Stimulated activated CD8-positive, alpha-beta memory T cell treated with anti-CD3 and anti-CD28 coated beads, Interleukin-7, amount 100 ng/mL, for 1 hour (primary cell): ENCODE results near the gene CCT7.
"Not testable (repeated sequence)": the region's sequence is repeated elsewhere in the genome, so short reads cannot be mapped to it uniquely, and the experiment has no call there.

ENCODE experiments used
- DNase-seq, 2 donors: peaks; one replicate each; pipeline ENCODE4 v3.0.0-alpha.2; 2020; ENCODE audit warnings: low read depth in 2 of 2

CCT7 gene

DNA sequence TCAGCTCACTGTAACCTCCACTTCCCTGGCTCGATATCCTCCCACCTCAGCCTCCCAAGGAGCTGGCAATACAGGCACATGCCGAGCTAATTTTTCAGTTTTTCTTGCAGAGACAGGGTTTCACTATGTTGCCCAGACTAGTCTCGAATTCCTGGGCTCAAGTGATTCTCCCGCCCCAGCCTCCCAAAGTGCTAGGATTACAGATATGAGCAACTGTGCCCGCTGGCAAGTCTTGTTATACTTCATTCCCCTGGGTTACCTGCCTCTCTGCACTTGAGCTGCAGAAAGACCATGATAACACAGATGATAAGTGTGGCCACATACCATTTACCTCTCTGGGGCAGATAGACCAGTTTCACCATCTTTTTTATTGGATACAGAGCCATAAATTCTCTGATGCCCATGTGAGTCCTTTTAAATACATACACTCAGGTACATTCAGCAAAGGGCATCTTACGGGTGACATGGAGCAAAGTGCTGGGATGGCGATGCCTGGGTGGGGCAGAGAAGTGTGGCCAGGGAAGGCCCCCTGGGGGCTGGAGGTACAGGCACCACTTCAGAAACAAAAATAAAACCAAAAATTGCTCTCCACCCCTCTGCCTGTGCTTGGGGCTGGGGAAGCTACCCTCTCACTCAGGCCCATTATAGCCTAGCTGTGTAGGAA is 20.4 kb downstream of the CCT7 start:
- no peak for DNase-seq

DNA sequence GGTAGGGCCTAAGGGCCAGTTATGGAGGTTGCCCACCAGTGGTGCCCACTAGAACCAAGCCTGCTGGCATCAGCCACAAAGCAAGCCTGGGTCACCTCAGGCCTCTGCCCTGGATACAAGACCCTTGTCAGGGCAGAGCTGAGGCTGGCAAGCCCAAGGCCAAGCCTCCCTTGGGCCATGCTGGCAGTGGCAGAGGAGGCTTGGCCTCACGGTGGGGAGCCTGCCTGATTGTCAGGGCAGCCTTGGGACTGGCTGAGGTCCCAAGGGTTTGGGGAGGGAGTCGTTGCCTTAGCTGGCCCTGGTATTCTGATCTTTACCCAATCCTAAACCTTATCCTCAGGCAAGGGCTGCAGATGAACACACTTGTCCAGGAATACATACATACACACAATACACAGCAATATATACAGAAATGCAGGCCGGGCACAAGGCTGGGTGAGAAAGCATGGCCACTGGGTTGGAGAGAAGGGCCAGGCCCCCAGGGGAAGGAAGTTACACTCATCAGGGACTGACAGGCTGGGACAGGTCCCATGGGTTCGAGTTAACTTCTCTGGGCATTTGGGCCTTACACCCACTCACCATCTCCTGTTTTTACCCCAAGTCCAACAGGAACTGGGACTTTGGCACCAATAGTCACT is 21.0 kb downstream of the CCT7 start:
- DNase-seq = no peak

DNA sequence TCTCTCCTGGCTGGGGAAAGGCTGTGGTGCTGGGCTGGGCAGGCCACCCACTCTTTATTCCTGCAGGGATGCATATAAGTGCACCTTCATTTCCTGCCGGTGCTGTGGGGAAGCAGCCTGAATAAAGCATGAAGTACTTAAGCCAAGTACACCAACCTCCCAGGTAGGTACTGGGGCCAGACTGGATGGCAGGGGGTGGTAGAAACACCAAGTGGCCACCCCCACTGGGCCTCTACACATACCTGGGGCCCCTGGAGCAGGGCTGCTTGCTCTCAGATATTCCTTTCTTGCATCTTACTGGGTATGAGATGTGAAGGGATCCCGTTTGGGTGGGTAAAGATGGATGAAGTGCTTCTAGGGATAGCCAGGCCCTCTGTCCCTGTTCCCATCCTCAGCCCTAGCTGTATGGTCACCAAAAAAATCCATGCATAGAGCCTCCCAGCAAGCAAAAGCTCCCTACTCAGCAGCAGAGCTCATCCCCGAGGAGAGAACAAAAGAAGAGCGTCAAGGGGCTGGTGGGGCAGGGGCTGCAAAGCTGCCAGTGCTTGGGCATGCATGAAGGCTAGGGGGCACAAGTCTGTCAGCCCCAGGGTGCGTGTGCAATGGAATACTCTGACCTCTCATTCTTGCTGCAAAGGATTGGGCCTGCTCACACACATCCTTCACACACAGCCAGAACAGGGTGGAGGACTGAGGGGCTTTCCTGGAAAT is 22.0 kb downstream of the CCT7 start:
- no peak for DNase-seq

DNA sequence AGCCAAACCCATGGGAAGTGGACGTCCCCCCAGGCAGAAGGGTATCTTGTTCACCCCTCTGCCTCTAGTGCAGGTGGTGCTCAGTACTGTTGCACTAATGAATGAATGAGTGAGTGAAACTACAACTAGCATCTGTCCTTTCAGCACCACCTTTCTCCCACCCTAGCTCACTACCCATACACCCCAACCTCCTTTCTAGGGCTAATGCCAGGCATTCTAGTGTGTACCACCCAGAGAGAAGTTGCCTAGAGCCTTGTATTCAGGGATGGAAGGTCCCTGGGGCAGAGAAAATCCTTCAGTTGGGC is 22.5 kb downstream of the CCT7 start:
- DNase-seq = no peak

DNA sequence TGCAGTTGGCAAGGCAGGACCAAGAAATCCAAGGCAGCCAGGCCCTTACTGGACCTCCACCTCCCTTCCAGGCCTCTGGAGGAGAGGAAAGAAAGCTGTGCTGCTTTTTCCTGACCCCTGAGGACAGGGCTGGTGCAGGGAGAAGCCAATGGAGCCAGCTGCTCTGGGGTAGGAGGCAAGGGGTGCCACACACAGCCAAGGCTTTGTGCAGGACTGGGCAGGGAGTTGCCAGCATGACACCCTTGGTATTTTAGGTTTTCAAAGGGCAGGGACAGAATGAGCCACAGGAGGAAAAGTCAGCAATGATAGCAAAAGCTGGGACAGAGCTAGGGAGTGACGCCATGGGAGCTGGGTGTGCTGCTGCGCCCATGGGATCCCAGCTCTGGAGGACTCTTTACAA is 22.9 kb downstream of the CCT7 start:
- no peak for DNase-seq

DNA sequence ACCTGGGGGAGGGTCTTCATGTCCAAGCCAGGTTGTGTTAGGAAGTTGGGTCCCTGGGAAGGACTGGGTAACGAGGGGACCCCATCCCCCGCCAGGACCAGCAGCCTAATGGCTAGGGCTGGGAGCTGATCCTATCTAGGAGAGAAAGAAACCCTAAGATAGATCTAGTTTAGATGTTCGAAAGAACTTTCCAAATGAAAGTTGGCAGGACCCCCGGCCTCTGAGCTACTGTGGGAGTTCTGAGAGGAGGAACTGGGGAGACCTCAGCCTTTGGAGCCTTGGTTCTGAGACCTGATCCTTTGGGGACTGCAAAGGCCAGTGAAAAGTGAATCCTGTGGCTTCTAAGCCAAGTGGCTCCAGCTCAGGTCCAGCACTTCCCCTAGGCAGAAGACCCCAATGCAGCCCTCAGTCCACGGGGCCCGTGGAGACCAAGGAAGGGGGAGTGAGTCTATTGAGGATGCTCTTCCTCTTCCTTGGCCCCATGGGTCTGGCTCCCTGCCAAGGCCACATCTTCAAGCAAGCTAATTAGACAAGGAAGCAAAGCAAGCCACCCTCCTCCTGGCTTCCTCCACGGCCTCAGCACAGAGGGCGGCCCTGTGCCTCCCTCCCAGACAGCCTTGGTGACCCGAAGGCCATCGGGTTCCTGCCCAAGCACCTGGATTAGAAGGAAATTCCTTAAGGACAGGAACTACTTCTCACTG is 23.5 kb downstream of the CCT7 start:
- no peak for DNase-seq

DNA sequence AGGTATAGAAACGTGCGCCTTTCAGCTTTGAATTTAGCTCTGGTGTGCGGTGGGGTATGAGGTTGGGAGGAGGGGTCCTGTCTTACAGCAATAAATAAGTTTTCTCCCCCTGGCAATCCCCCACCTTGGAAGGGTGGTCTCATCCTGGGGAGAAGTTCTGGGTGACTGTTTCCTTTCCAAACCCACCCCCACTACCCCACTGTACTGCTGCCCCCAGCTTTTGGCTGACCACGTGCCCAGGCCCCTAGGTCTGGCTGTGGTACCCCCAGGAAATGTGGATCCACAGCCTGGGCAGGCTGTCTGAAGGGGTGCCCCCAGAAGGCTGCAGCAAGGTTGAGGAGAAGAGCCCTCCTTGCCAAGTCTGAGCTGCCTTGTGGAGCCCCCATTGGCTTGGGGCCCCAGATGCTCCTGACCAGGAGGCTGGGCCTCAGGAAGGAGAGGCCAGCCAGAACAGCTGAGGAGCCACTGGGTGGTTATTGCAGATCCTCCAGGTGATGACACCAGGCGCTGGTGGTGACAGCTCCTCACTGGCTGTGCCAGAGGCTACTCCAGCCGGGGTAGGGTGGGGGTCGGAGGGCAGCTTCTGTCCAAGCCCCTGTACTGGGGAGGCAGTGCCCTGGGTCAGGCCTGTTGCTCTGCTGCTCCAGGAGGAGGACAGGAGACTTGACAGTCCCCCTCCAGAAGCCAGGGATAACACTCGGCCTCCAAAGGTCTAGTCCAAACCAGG is 24.2 kb downstream of the CCT7 start:
- no peak for DNase-seq

DNA sequence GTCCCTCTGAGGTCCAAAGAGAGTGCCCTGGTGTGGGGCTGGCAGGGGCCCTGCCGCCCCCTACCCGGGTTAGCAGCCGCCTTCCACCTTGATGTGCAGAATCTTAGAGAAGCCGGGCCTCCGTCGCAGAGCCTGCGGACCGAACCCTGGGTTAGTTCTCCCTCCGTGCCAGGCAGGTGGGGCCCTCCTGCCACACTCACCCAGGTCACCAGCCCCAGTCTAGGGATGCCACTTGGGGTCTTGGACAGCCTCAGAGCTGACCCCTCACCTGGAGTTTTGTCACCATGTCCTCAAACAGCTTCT is 24.8 kb downstream of the CCT7 start:
- no peak for DNase-seq

DNA sequence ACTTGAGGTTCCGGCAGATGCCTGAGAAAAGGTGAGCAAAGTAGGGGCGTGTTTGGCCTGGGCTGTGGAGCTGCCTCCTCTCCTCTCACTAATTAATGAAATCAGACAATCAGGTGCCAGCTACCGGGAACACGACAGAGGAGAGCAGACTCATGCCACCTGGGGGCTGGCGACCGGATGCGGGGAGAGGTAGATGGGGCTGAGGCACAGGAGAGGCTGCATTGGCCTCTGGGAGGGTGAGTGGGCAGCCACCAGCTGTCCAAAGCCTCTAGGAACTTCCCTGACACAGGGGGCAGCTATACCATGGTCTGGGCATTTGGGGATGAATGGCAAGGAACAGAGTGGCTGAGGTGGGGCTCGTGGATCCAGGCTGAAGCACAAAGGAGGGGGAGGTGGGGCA is 25.2 kb downstream of the CCT7 start:
- no peak for DNase-seq

DNA sequence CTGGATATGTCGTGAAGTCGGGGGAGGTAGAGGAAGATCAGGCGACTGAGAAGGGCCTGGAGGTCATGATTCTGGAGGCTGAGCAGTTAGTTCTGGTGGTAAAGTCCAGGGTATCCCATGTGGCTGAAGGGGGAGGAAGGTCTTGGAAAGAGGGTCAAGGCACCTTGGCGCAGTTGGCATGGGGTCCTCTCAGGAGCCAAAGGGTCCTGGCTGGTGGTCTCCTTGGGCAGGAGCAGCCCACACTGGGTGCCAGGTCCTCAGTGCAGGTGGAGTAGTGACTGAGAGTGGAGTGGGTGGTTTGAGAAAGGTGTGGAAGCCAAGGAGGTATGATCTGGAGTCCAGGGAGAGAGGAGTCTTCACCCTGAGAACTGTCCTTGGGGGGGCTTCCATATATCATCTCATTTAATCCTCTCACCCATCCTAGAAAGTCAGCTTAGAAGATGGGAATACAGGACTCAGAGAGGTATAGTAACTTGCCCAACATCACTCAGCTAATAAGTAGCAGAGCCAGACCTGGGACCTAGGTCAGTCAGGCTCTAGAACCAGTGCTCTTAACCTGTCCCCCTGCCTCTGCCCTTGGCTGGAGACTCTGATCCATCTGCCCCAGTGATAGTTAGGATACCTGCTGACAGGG is 25.7 kb downstream of the CCT7 start:
- DNase-seq = no peak

DNA sequence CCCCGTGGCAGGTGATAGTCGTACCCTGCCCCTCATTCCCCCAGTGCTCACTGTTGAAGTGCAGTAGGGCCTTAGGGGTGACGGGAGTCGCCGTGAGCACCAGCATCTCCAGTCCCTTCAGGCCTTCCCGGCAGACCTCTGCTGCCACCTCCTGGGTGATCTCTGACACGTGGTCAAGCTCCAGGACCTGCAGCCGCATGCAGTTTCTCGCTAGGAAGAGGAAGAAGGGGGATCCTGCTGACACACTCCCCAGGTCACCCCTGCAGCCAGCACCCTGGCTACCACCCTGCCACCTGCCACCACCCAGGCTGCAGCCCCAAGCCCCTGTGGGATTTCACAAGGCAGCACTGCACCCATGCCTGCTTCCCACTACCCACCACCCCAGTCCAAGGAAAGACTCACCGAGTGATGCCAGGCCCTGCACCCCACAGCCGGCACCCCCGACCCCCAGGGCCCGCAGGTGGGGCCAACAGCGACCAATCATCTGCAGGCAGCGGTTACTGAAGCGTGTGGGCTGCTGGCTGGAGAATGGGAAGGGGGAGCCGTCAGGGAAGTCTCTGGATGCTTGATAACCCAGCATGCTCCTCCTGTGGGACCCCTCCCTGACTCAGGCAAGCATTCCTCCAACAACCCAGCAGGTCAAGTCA is 26.4 kb downstream of the CCT7 start:
- no peak for DNase-seq

DNA sequence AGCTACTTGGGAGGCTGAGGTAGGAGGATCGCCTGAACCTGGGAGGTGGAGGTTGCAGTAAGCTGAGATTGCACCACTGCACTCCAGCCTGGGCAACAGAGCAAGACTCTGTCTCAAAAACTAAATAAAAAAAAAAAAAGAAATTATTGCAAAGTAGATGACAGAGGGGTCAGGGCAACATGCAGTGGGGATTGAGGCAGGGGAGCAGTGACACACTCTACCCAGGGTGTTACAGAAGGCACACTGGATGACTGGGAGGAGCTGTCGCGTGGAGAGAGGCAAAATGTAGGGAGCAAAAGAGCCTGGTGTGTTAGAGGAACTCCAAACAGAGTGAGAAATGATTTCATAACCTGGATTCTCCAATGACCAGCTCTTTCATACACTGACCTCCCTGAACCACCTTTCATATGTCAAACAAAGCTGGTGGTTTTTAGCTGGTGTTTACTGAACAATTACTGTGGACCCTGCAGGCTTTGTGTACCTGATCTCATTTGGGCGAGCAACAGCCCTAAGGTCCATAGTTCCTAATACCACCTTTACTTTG is 28.1 kb downstream of the CCT7 start:
- no peak for DNase-seq

DNA sequence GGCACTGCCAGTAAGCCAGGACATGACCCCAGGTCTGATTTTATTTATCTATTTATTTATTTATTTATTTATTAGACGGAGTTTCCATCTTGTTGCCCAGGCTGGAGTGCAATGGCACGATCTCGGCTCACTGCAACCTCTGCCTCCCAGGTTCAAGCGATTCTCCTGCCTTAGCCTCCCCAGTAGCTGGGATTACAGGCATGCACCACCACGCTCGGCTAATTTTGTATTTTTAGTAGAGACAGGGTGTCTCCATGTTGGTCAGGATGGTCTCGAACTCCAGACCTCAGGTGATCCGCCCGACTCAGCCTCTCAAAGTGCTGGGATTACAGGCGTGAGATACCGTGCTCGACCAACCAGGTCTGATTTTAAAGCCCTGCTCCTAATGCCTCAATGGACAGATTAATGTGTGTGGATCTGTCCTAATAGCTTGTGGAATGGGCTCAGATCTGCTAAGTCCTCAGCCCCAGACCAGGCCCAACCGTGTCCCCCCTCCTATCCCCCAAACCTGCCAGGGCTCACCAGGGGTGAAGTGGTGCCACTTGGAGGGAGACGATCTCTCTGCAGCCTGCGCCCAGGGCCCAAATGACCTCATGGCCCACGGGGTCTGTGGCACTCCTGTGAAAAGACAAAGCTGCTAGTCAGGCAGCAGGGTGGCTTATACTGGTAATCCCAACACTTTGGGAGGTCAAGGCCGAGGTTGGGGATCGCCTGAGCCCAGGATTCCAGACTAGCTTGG is 28.8 kb downstream of the CCT7 start:
- DNase-seq = not testable (repeated sequence)

DNA sequence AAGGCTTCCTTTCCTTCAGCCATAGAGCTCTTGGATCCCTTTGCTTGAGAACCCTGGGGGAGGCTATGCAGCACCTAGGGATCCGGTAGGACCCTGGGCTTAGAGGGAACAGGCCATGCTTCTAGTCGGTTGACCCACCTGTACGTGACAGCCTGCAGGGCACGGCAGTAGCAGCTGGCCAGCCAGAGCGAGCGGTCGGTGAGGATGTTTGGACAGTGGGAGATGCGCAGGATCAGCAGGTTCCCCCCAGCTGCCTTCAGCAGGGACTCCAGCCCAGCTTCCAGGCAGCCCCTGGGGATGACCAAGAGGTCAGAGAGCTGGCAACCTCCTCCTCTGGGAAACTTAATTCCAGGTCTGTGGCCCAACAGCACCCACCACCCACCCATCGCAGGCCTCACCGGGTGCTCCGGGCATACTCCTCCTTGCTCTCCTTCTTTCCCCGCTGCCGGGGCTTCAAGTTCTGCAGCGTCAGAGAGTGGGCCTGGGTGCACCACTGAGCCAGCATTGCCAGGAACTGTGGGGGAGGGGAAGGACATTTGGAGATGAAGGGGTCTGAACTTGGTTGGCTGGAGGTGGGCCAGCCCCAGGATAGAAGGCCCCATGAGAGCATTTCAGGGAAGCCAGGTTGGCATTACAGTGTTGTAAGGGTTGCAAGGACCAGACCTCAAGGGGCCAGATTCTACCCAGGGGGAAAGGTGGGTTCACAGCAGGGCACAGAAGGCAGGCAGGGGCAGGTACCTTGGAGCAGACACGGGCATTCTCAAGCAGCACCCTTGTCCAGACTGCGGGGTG is 29.6 kb downstream of the CCT7 start:
- DNase-seq = no peak

DNA sequence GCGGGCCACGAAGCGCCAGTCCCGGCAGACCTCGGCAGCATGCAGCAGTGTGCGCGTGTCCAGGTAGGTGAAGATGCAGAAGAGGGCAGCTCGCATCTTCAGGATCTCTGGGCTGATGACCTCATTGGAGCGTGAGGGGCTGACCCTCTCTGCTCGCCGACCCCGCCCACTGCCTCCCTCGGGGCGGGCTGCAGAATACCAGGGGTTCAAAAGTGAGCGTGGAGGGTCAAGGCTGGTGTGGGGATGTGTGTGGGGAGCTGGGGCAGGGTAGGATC is 30.2 kb downstream of the CCT7 start:
- DNase-seq = no peak

DNA sequence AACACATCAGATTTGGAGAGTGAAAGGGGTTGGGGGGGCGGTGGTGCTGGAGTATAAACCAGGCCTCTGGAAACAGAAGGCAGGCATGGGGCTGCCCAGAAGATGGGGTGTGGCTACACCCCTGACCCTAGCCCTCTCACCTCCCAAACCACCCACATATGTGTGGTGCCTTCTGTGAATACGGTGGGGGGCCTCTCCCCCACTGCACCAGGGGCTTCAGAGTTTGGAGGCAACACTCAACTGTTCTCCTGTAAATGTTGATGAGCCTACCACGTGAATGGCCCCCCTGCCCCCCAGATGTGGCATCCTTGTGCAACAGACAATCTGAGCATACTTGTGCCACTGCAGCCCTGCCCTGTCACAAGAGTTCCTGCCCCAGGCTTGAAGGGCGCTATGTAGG is 30.7 kb downstream of the CCT7 start:
- DNase-seq = no peak

DNA sequence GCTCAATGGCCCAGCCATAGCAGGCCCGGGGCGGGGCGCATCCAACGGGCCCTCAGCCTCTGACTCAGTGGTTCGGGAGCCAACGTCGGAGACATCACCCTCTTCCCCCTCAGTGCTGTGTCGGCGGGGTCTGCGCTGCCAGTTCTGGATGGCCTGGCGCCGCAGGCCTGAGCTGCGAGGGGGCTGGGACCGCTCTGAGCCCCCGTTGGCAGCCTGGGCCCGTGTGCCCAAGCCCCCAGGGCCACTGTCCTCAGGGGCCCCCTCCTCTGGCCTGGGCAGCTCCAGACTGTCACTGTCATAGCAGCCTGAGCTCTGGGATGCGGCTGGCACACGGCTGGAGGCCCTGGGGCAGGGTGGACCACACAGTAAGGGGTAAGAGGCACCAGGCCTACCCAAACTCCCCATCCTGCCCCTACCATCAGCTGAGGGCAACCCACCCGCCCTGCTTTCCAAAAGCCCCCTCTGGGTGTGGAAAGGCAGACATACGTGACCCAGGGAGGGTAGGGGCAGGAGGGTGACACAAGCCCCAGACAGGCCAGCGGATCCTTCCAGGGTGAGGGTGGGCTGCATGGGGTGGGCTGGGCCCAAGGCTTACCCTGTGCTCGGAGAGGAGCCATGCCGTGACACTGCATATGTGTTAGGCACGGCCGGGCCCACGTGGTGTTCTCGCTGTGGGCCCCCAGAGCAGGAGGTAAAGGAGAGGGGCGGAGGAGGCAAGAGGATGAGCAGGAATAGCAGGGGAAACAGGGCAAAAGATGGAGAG is 31.4 kb downstream of the CCT7 start:
- no peak for DNase-seq

DNA sequence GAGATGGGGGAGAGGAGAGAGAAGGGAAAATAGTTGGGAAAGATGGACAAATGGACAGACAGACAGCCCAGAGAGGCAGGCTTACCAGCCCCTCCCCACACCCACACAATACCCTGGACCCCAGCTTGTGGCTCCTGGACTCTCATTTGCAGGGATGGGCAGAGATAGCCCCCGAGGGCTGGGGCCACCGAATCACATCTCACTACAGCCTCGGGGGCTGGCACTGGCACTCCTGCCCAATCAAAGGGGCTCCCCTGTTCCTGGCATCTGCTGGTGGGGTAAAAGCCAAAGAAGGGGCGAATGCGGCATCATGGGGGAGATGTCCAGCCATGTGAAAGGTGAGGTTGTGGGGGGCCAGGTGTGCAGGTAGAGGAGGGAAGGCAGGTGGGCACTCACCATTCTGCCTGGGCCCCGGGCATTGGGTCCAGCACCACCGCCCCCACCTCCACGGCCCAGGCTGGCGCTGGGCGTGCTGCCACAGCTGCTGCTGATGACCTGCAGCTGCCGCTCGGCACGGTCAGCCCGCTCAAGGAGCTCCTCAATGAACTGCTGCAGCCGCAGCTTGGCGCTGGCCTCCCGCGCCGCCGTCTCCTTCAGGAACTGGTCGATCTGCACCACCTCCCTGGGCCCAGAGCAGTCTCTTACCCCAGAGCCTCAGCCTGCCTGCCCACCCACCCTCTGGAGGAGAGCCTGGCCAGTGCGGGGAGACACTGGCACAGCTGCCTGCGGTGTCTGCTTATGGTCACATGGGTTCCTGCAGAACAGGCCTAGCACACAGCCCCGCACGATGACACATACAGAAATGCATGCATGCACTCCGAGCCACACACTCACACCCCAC is 32.2 kb downstream of the CCT7 start:
- no peak for DNase-seq
